ENCODE measurements around the gene AGAP2.

Gene AGAP2

GRCh38 chr12:57782608-57783465 is 44.3 kb upstream of the AGAP2 start, which contains the start of gene TSFM (continued):
- TF ChIP-seq TCF7L2 (IDR thresholded peaks at IDR 0.05; ENCODE audit: borderline replicate concordance, low read depth, low read length) = no peak
- no peak for TF ChIP-seq ZNF266 (tag by site-specific recombination; IDR thresholded peaks at IDR 0.05; ENCODE audit: low read depth)
- TF ChIP-seq ZBTB48 (tag by site-specific recombination; IDR thresholded peaks at IDR 0.05) = peak; percentile 93
- TF ChIP-seq ZSCAN23 (tag by site-specific recombination; IDR thresholded peaks at IDR 0.05) = peak; percentile 91
- TF ChIP-seq ZNF23 (tag by site-specific recombination; IDR thresholded peaks at IDR 0.05; ENCODE audit: borderline replicate concordance) = no peak
- TF ChIP-seq ZNF623 (tag by site-specific recombination; IDR thresholded peaks at IDR 0.05) = 0 out of 2 replicates have a peak, but pooled peaks have one; percentile 35
- TF ChIP-seq GLIS2 (tag by site-specific recombination; IDR thresholded peaks at IDR 0.05) = peak; percentile 53
- TF ChIP-seq, protein P1, sequence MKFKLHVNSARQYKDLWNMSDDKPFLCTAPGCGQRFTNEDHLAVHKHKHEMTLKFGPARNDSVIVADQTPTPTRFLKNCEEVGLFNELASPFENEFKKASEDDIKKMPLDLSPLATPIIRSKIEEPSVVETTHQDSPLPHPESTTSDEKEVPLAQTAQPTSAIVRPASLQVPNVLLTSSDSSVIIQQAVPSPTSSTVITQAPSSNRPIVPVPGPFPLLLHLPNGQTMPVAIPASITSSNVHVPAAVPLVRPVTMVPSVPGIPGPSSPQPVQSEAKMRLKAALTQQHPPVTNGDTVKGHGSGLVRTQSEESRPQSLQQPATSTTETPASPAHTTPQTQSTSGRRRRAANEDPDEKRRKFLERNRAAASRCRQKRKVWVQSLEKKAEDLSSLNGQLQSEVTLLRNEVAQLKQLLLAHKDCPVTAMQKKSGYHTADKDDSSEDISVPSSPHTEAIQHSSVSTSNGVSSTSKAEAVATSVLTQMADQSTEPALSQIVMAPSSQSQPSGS (tag by site-specific recombination; IDR thresholded peaks at IDR 0.05; ENCODE audit: low read depth) = no peak
- TF ChIP-seq SALL2 (tag by site-specific recombination; IDR thresholded peaks at IDR 0.05; ENCODE audit: borderline replicate concordance) = no peak
- no peak for TF ChIP-seq ZNF585B (tag by site-specific recombination; IDR thresholded peaks at IDR 0.05)
- TF ChIP-seq EGR2 (tag by site-specific recombination; IDR thresholded peaks at IDR 0.05; ENCODE audit: low read depth) = no peak
- peak; percentile 63 for TF ChIP-seq REST (tag by site-specific recombination; IDR thresholded peaks at IDR 0.05)
- TF ChIP-seq ZNF423 (tag by site-specific recombination; IDR thresholded peaks at IDR 0.05) = no peak
- TF ChIP-seq ZSCAN30 (tag by site-specific recombination; IDR thresholded peaks at IDR 0.05) = peak; percentile 98
- peak; percentile 48; the same call in 1 of the 2 replicates for TF ChIP-seq ZNF645 (tag by site-specific recombination; IDR thresholded peaks at IDR 0.05)
- no peak; the same call in 1 of the 2 replicates for TF ChIP-seq FEZF1 (tag by site-specific recombination; IDR thresholded peaks at IDR 0.05)
- peak; percentile 95 for TF ChIP-seq ZNF561 (tag by site-specific recombination; IDR thresholded peaks at IDR 0.05; ENCODE audit: borderline replicate concordance)
- TF ChIP-seq, protein P2, sequence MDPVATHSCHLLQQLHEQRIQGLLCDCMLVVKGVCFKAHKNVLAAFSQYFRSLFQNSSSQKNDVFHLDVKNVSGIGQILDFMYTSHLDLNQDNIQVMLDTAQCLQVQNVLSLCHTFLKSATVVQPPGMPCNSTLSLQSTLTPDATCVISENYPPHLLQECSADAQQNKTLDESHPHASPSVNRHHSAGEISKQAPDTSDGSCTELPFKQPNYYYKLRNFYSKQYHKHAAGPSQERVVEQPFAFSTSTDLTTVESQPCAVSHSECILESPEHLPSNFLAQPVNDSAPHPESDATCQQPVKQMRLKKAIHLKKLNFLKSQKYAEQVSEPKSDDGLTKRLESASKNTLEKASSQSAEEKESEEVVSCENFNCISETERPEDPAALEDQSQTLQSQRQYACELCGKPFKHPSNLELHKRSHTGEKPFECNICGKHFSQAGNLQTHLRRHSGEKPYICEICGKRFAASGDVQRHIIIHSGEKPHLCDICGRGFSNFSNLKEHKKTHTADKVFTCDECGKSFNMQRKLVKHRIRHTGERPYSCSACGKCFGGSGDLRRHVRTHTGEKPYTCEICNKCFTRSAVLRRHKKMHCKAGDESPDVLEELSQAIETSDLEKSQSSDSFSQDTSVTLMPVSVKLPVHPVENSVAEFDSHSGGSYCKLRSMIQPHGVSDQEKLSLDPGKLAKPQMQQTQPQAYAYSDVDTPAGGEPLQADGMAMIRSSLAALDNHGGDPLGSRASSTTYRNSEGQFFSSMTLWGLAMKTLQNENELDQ (tag by site-specific recombination; IDR thresholded peaks at IDR 0.05; ENCODE audit: low read depth) = no peak
- TF ChIP-seq ZFP41 (tag by site-specific recombination; IDR thresholded peaks at IDR 0.05; ENCODE audit: borderline replicate concordance) = no peak
- peak; percentile 42; the same call in 1 of the 2 replicates for TF ChIP-seq ZNF341 (tag by site-specific recombination; IDR thresholded peaks at IDR 0.05; ENCODE audit: low read depth)
- TF ChIP-seq, protein P3, sequence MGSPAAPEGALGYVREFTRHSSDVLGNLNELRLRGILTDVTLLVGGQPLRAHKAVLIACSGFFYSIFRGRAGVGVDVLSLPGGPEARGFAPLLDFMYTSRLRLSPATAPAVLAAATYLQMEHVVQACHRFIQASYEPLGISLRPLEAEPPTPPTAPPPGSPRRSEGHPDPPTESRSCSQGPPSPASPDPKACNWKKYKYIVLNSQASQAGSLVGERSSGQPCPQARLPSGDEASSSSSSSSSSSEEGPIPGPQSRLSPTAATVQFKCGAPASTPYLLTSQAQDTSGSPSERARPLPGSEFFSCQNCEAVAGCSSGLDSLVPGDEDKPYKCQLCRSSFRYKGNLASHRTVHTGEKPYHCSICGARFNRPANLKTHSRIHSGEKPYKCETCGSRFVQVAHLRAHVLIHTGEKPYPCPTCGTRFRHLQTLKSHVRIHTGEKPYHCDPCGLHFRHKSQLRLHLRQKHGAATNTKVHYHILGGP (tag by site-specific recombination; IDR thresholded peaks at IDR 0.05) = no peak
- peak; percentile 74; the same call in 1 of the 2 replicates for TF ChIP-seq ZBTB10 (tag by site-specific recombination; IDR thresholded peaks at IDR 0.05)
- no peak for TF ChIP-seq ZNF830 (tag by site-specific recombination; IDR thresholded peaks at IDR 0.05; ENCODE audit: low read depth)
